H9 (cell line): Measurements from ENCODE around the gene PSMD1. TPM values are rescaled to one million over a fixed set of nuclear protein-coding genes. Genes with fewer than 3 reads are reported as not detected.

ENCODE experiments used
- DNase-seq: peaks from one replicate; pipeline ENCODE4 v3.0.0-alpha.2; 2017
- H2AFZ ChIP-seq: one replicate; pipeline ENCODE4 v1.6.1; 2013; ENCODE audit warnings: mild to moderate bottlenecking, low read length, control low read depth, moderate library complexity
- H2AK5ac ChIP-seq: 2 replicates; pipeline ENCODE4 v1.6.1; 2013; ENCODE audit warnings: low read length, control low read depth, mixed read lengths; ENCODE audit not compliant: insufficient read length
- H2BK120ac ChIP-seq: one replicate; pipeline ENCODE4 v1.6.1; 2013; ENCODE audit warnings: low read depth, mild to moderate bottlenecking, low read length, control low read depth, inconsistent platforms; ENCODE audit not compliant: poor library complexity, severe bottlenecking
- H2BK12ac ChIP-seq: 2 replicates; pipeline ENCODE4 v1.6.1; 2013; ENCODE audit warnings: low read length, control low read depth, mixed read lengths, low read depth; ENCODE audit not compliant: insufficient read length
- H2BK15ac ChIP-seq: 2 replicates; pipeline ENCODE4 v1.6.1; 2013; ENCODE audit warnings: low read depth, low read length, control low read depth
- H2BK20ac ChIP-seq: one replicate; pipeline ENCODE4 v1.6.1; 2013; ENCODE audit warnings: low read depth, mild to moderate bottlenecking, low read length, control low read depth, inconsistent platforms; ENCODE audit not compliant: poor library complexity, severe bottlenecking
- H2BK5ac ChIP-seq: 2 replicates; pipeline ENCODE4 v1.6.1; 2013; ENCODE audit warnings: low read length, control low read depth, mixed read lengths; ENCODE audit not compliant: insufficient read length
- H3K14ac ChIP-seq: 2 replicates; pipeline ENCODE4 v1.6.1; 2013; ENCODE audit warnings: low read length, control low read depth; ENCODE audit not compliant: insufficient read depth
- H3K18ac ChIP-seq: 2 replicates; pipeline ENCODE4 v1.6.1; 2013; ENCODE audit warnings: low read depth, mild to moderate bottlenecking, mixed read lengths, low read length, control low read depth; ENCODE audit not compliant: insufficient read length
- H3K23ac ChIP-seq: 2 replicates; pipeline ENCODE4 v1.6.1; 2013; ENCODE audit warnings: low read length, control low read depth, mixed read lengths, low read depth; ENCODE audit not compliant: insufficient read length
- H3K23me2 ChIP-seq: 2 replicates; pipeline ENCODE4 v1.6.1; 2013; ENCODE audit warnings: low read depth, mild to moderate bottlenecking, mixed read lengths, low read length, control low read depth; ENCODE audit not compliant: insufficient read length, poor library complexity, severe bottlenecking
- H3K27ac ChIP-seq: 2 replicates; pipeline ENCODE4 v1.5.1; 2013; ENCODE audit warnings: low read length, control low read depth, mixed read lengths, low read depth; ENCODE audit not compliant: insufficient read length
- H3K27me3 ChIP-seq: 2 replicates; pipeline ENCODE4 v1.6.1; 2013; ENCODE audit warnings: low read length, control low read depth, inconsistent platforms; ENCODE audit not compliant: insufficient read depth
- H3K4ac ChIP-seq: 2 replicates; pipeline ENCODE4 v1.6.1; 2013; ENCODE audit warnings: low read depth, mild to moderate bottlenecking, control low read depth, inconsistent platforms, low read length, moderate library complexity
- H3K4me1 ChIP-seq: 2 replicates; pipeline ENCODE4 v1.6.1; 2013; ENCODE audit warnings: low read length, control low read depth, inconsistent platforms; ENCODE audit not compliant: insufficient read depth
- H3K4me2 ChIP-seq: 2 replicates; pipeline ENCODE4 v1.6.1; 2013; ENCODE audit warnings: low read length, control low read depth, mixed read lengths; ENCODE audit not compliant: insufficient read length, insufficient read depth
- H3K56ac ChIP-seq: 2 replicates; pipeline ENCODE4 v1.6.1; 2013; ENCODE audit warnings: low read depth, mild to moderate bottlenecking, mixed read lengths, low read length, control low read depth; ENCODE audit not compliant: insufficient read length
- H3K79me1 ChIP-seq: 2 replicates; pipeline ENCODE4 v1.6.1; 2013; ENCODE audit warnings: low read depth, mild to moderate bottlenecking, moderate library complexity, low read length, control low read depth, inconsistent platforms; ENCODE audit not compliant: insufficient read depth, poor library complexity, severe bottlenecking
- H3K79me2 ChIP-seq: 2 replicates; pipeline ENCODE4 v1.6.1; 2013; ENCODE audit warnings: low read length, control low read depth, inconsistent platforms; ENCODE audit not compliant: insufficient read depth
- H3K9ac ChIP-seq: 2 replicates; pipeline ENCODE4 v1.6.1; 2013; ENCODE audit warnings: low read length, control low read depth, mixed read lengths; ENCODE audit not compliant: insufficient read length; ENCODE audit errors: extremely low read depth
- H3K9me3 ChIP-seq: one replicate; pipeline ENCODE4 v1.6.1; 2013; ENCODE audit warnings: low read depth, low read length, inconsistent platforms; ENCODE audit not compliant: control insufficient read depth
- H3T11ph ChIP-seq: one replicate; pipeline ENCODE4 v1.6.1; 2013; ENCODE audit warnings: mild to moderate bottlenecking, low read length, control low read depth, inconsistent platforms
- H4K20me1 ChIP-seq: one replicate; pipeline ENCODE4 v1.6.1; 2013; ENCODE audit not compliant: control insufficient read depth, insufficient read length, insufficient read depth
- H4K5ac ChIP-seq: 2 replicates; pipeline ENCODE4 v1.6.1; 2013; ENCODE audit warnings: low read depth, mild to moderate bottlenecking, mixed read lengths, low read length, control low read depth; ENCODE audit not compliant: insufficient read length
- H4K8ac ChIP-seq: replicated peaks from 2 replicates; pipeline ENCODE4 v1.6.1; 2013; ENCODE audit warnings: low read length, control low read depth, mixed read lengths, low read depth; ENCODE audit not compliant: insufficient read length
- H4K91ac ChIP-seq: 2 replicates; pipeline ENCODE4 v1.6.1; 2013; ENCODE audit warnings: low read depth, mild to moderate bottlenecking, moderate library complexity, mixed read lengths, low read length, control low read depth; ENCODE audit not compliant: insufficient read length
- H3K27ac Mint-ChIP-seq, 3 experiments: 2 replicates in 2 of 3; 3 replicates in 1 of 3; pipeline ENCODE4 v1.8.0; 2020 to 2021; ENCODE audit warnings: mixed read lengths in 3 of 3, mild to moderate bottlenecking in 1 of 3, moderate library complexity in 1 of 3
- H3K27me3 Mint-ChIP-seq: 2 replicates; pipeline ENCODE4 v1.8.0; 2021; ENCODE audit warnings: low read depth, mild to moderate bottlenecking, moderate library complexity, mixed read lengths
- H3K36me3 Mint-ChIP-seq, 3 experiments: 2 replicates in 2 of 3; 3 replicates in 1 of 3; pipeline ENCODE4 v1.8.0; 2020 to 2021; ENCODE audit warnings: low read depth in 3 of 3, mixed read lengths in 3 of 3; ENCODE audit not compliant: insufficient read depth in 1 of 3
- H3K4me1 Mint-ChIP-seq, 2 experiments: 2 replicates each; pipeline ENCODE4 v1.8.0; 2020; ENCODE audit warnings: mixed read lengths in 2 of 2
- H3K4me3 Mint-ChIP-seq, 2 experiments: 2 replicates in 1 of 2; 3 replicates in 1 of 2; pipeline ENCODE4 v1.8.0; 2020 to 2021; ENCODE audit warnings: mild to moderate bottlenecking in 2 of 2, mixed read lengths in 2 of 2, moderate library complexity in 1 of 2
- H3K9me3 Mint-ChIP-seq, 2 experiments: 2 replicates in 1 of 2; 3 replicates in 1 of 2; pipeline ENCODE4 v1.8.0; 2020; ENCODE audit warnings: mild to moderate bottlenecking in 2 of 2, mixed read lengths in 2 of 2, moderate library complexity in 1 of 2
- CTCF ChIP-seq: fragments of 200-600 bp; sonication (generic); conservative IDR thresholded peaks from 3 replicates; pipeline ENCODE4 v1.8.0; 2021; ENCODE audit warnings: antibody characterized with exemption, mild to moderate bottlenecking
- WGBS: extraction: QIAGEN DNeasy Blood & Tissue Kit; methylation state at CpG from one replicate; pipeline ENCODE4 v1.1.7; 2013; ENCODE audit warnings: missing lambda C conversion rate, low lambda C conversion rate, mixed read lengths; ENCODE audit not compliant: insufficient read length; ENCODE audit errors: extremely low coverage; 5-methylcytosine and 5-hydroxymethylcytosine counted together
- total RNA-seq: library from RNA; stranded (reverse); gene quantifications from 2 replicates; pipeline ENCODE4 v1.2.1, GENCODE V29; 2021

The PSMD1 gene
- total RNA-seq, 1 experiment from 2014 or later: 166 TPM

DNA sequence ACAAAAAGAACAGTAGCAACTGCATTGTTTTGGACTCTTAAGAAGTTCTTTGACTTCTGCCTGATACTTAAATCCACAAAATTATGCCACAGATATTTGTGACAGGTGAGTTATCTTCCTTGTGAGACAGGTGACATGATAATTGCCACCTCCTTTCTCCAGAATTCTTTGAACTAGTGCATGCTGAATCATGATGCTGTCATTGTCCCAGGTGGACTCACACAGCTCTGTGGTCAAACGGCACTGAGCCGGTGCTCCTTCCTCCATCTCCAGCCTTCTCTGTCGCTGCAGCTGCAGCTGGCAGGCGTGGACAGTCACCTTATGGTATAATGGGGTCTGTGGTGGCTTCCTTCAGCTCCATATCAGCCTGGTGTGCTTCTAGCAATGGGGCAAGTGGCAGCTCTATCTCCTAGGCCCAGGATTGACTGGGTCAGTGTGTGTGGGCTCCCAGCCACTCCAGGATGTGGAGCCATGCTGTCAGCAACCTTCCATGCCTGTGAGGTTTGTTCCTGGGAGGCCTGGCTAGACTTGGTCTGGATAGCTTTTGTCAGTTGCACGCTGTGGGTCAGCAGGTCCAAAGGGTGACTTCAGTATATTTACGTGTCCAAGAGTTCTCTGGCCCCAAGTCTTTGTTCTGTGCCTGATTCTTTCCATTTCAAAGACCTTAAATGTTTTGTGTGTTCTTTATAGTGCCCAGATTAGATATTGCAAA, 157.4 kb downstream of the PSMD1 start:
- no peak overlapping the region for H2BK120ac ChIP-seq
- H2BK12ac ChIP-seq: no peak overlapping the region
- no peak overlapping the region for H3K14ac ChIP-seq
- no peak overlapping the region for H3K4me3 Mint-ChIP-seq
- no peaks in the 10 kb centered on the region for H3K79me2 ChIP-seq
- no peak for TF ChIP-seq CTCF
- no peaks in the 10 kb centered on the region for H3K79me1 ChIP-seq
- no peak overlapping the region for H3T11ph ChIP-seq
- no peak overlapping the region for H2AFZ ChIP-seq
- no peaks in the 10 kb centered on the region for H3K9me3 ChIP-seq
- WGBS: no CpG with 5 or more reads among the region's 6 CpGs
- H4K20me1 ChIP-seq: no peaks in the 10 kb centered on the region
- H3K4me1 Mint-ChIP-seq: no peaks in the 10 kb centered on the region
- no peaks in the 10 kb centered on the region for H3K23me2 ChIP-seq
- H2AK5ac ChIP-seq: no peak overlapping the region
- H3K4me1 ChIP-seq: no peaks in the 10 kb centered on the region
- no peaks in the 10 kb centered on the region for H3K9me3 Mint-ChIP-seq
- no peak overlapping the region for H3K23ac ChIP-seq
- H3K9ac ChIP-seq: no peak overlapping the region
- no peak overlapping the region for H3K4me2 ChIP-seq
- H3K27me3 ChIP-seq: no peaks in the 10 kb centered on the region
- no peak overlapping the region for H2BK15ac ChIP-seq
- H4K8ac ChIP-seq: no peak overlapping the region
- H2BK20ac ChIP-seq: no peak overlapping the region
- H3K27ac ChIP-seq: no peak overlapping the region
- H3K56ac ChIP-seq: no peak overlapping the region
- no peak overlapping the region for H3K4ac ChIP-seq
- no peak overlapping the region; a peak in 1 of 7 replicates for H3K27ac Mint-ChIP-seq
- no peak for DNase-seq
- no peak overlapping the region for H2BK5ac ChIP-seq
- H4K5ac ChIP-seq: no peak overlapping the region
- H3K18ac ChIP-seq: no peak overlapping the region
- H3K36me3 Mint-ChIP-seq: peaks cover 20 to 67% (median 45%) of the 10 kb centered on the region in 3 experiments; a peak in 6 of 7 replicates
- no peaks in the 10 kb centered on the region for H3K27me3 Mint-ChIP-seq
- no peak overlapping the region for H4K91ac ChIP-seq
